ENCODE measurements around the gene HIGD1A. TPM values are rescaled to one million over a fixed set of nuclear protein-coding genes. Genes with fewer than 3 reads are reported as not detected.
A peak's percentile ranks its signal among the peaks of the same experiment; 100 is the strongest.

Gene HIGD1A
- total RNA-seq (2014; rRNA removed; shearing (Covaris generic)) (102 and 118 TPM in 2 replicates), polyA plus RNA-seq (2016; fragmentation: Nextera tagmentation; extraction: Ambion mirVana) (127 and 144 TPM in 2 replicates)
- long read RNA-seq, transcript HIGD1A-201 (4 exons, 1,373 nt) = major isoform, 100 of 115 reads
- long read RNA-seq, partial matches to known transcripts = 0 of 115 reads
- long read RNA-seq, other reads (novel, unspliced or antisense) = 10 of 115 reads

DNA sequence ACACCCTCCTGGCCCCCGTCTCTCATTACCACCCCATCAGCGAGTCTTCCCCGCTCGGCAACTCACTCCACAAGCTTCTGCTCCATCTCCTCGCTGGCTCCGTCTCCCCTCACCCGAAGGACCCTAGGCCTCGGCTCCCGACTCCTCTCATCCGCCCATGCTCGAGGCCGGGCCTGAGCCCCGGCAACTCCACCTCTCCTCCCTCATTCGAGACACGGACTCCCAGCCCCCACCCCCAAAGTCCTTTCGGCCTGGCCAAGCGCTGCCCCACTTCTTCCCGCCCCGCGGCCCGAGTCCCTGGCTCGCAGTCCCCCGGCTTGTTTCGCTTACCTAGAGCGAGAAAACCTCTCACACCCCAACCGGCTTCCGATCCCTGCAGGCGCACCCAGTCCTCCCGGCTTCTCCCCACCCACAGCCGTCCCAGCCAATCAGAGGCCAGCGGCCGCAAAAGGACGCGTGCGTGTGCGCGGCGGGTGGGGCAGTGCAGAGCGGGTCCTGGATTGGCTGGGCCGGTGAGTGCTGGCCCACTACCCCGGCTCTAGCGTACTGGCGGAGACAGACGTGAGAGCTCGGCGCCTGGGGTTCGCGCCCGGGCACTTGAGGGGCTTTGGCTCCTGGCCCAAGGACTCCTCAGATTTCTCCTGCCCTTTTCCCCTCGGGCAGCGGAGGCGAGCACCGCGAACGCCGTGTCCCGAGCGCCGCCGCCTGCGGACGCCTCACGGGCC, at the start of gene HIGD1A:
HIGD1A (minus strand) TSS at position 385 of the 725 bp plus-strand sequence. CDS start 10,237 bp downstream, outside the sequence.
- Histone ChIP-seq H3K36me3 (ENCODE audit: insufficient read depth) (no peaks in the 10 kb centered on the region), H3K9me2 (ENCODE audit: insufficient read depth) (no peaks in the 10 kb centered on the region), H3F3A (replicated peaks; ENCODE audit: low read depth) (peaks cover 6% of the 10 kb centered on the region; the same call in 1 of the 2 replicates), H2AFZ (peak within 1 kb of the TSS; percentile 96), H3K27me3 (ENCODE audit: insufficient read depth) (peaks cover 19% of the 10 kb centered on the region), H3K4me2 (peak within 1 kb of the TSS; percentile 94), H3K79me2 (replicated peaks; ENCODE audit: insufficient read depth) (peaks cover 45% of the 10 kb centered on the region), H3K27ac (ENCODE audit: low read depth) (peak within 1 kb of the TSS; percentile 91), H3K4me1 (ENCODE audit: insufficient read depth) (peaks cover 28% of the 10 kb centered on the region), H4K20me1 (replicated peaks; ENCODE audit: insufficient read depth) (no peaks in the 10 kb centered on the region; the same call in 1 of the 2 replicates), H3K4me3 (peak within 1 kb of the TSS; percentile 92)
- Mint-ChIP-seq H3K4me3 (peak within 1 kb of the TSS; percentile 95), H3K9me3 (no peaks in the 10 kb centered on the region), H3K36me3 (ENCODE audit: low read depth) (peaks cover 14% of the 10 kb centered on the region), H3K4me1 (peaks cover 37% of the 10 kb centered on the region), H3K27ac (peak within 1 kb of the TSS; percentile 95), H3K27me3 (ENCODE audit: insufficient read depth, low read depth, poor library complexity) (peaks cover 17% of the 10 kb centered on the region)
- TF ChIP-seq NANOG (IDR thresholded peaks at IDR 0.05; ENCODE audit: borderline replicate concordance) (no peak), POLR2AphosphoS5 (IDR thresholded peaks at IDR 0.05; ENCODE audit: low read depth) (peak; percentile 95), CREB1 (CRISPR knock-in tag; IDR thresholded peaks at IDR 0.05; ENCODE audit: low read depth) (peak; percentile 66)
- ATAC-seq = peak; percentile 94
- peak; percentile 98 for DNase-seq (ENCODE audit: low spot score)

DNA sequence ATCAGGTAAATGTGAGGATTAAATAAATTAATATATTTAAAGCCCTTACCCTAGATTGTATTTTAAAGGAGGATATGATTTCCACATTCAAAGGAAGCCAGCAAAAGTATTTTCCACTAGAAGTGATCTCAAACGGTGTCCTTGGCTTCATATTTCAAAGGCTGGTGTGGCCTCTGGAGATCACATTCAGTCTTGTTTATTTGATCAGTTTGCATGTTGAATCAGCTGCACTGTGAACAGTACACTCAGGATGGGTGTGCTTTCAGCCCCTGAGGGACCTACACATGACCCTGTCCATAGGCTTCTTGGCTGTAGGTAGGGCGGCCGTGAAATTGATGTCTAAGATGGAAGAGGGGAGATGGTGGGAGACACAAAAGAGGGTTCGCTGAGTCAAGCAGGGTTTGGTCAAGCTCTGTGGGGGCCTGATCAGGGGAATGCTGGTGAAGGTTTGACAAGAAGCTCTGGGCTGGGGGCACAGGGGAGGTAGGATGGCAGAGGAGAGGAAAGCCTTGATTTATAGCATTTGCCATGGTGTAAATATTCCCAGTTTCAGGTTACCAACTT, 49.5 kb upstream of the HIGD1A start:
- Histone ChIP-seq H3K4me1 (ENCODE audit: insufficient read depth) (no peaks in the 10 kb centered on the region), H3K79me2 (replicated peaks; ENCODE audit: insufficient read depth) (no peaks in the 10 kb centered on the region), H3K9me2 (ENCODE audit: insufficient read depth) (no peaks in the 10 kb centered on the region), H3K27ac (ENCODE audit: low read depth) (no peak overlapping the region), H3K36me3 (ENCODE audit: insufficient read depth) (no peaks in the 10 kb centered on the region), H3K4me2 (no peak overlapping the region), H3K27me3 (ENCODE audit: insufficient read depth) (no peaks in the 10 kb centered on the region), H2AFZ (no peak overlapping the region), H3K4me3 (no peak overlapping the region), H4K20me1 (replicated peaks; ENCODE audit: insufficient read depth) (no peaks in the 10 kb centered on the region), H3F3A (replicated peaks; ENCODE audit: low read depth) (no peaks in the 10 kb centered on the region)
- TF ChIP-seq STAT1 (IDR thresholded peaks at IDR 0.05; ENCODE audit: unreplicated experiment) = no peak
- TF ChIP-seq EZH2phosphoT487 (IDR thresholded peaks at IDR 0.05; ENCODE audit: unreplicated experiment) = no peak
- no peak for TF ChIP-seq CTCF (conservative IDR thresholded peaks at IDR 0.05; ENCODE audit: low read depth in 2 of 2)
- TF ChIP-seq ZNF114 (CRISPR knock-in tag; IDR thresholded peaks at IDR 0.05) = no peak
- no peak for TF ChIP-seq POLR2AphosphoS5 (IDR thresholded peaks at IDR 0.05; ENCODE audit: low read depth)
- TF ChIP-seq, protein P1, sequence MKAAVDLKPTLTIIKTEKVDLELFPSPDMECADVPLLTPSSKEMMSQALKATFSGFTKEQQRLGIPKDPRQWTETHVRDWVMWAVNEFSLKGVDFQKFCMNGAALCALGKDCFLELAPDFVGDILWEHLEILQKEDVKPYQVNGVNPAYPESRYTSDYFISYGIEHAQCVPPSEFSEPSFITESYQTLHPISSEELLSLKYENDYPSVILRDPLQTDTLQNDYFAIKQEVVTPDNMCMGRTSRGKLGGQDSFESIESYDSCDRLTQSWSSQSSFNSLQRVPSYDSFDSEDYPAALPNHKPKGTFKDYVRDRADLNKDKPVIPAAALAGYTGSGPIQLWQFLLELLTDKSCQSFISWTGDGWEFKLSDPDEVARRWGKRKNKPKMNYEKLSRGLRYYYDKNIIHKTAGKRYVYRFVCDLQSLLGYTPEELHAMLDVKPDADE (IDR thresholded peaks at IDR 0.05) = no peak
- TF ChIP-seq REST (IDR thresholded peaks at IDR 0.05; ENCODE audit: unreplicated experiment) = no peak
- no peak overlapping the region for H3K4me3 Mint-ChIP-seq
- peaks cover 5% of the 10 kb centered on the region; the same call in 2 of the 3 replicates for H3K9me3 Mint-ChIP-seq
- no peaks in the 10 kb centered on the region for H3K27me3 Mint-ChIP-seq (ENCODE audit: insufficient read depth, low read depth, poor library complexity)
- no peak overlapping the region for H3K27ac Mint-ChIP-seq
- H3K36me3 Mint-ChIP-seq (ENCODE audit: low read depth) = no peaks in the 10 kb centered on the region; the same call in 2 of the 3 replicates
- no peaks in the 10 kb centered on the region for H3K4me1 Mint-ChIP-seq
- DNase-seq (ENCODE audit: low spot score) = no peak
- no peak for ATAC-seq
